ENCODE measurements around the gene TADA1.
A peak's percentile ranks its signal among the peaks of the same experiment; 100 is the strongest.

The TADA1 gene, protein sequence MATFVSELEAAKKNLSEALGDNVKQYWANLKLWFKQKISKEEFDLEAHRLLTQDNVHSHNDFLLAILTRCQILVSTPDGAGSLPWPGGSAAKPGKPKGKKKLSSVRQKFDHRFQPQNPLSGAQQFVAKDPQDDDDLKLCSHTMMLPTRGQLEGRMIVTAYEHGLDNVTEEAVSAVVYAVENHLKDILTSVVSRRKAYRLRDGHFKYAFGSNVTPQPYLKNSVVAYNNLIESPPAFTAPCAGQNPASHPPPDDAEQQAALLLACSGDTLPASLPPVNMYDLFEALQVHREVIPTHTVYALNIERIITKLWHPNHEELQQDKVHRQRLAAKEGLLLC

DNA sequence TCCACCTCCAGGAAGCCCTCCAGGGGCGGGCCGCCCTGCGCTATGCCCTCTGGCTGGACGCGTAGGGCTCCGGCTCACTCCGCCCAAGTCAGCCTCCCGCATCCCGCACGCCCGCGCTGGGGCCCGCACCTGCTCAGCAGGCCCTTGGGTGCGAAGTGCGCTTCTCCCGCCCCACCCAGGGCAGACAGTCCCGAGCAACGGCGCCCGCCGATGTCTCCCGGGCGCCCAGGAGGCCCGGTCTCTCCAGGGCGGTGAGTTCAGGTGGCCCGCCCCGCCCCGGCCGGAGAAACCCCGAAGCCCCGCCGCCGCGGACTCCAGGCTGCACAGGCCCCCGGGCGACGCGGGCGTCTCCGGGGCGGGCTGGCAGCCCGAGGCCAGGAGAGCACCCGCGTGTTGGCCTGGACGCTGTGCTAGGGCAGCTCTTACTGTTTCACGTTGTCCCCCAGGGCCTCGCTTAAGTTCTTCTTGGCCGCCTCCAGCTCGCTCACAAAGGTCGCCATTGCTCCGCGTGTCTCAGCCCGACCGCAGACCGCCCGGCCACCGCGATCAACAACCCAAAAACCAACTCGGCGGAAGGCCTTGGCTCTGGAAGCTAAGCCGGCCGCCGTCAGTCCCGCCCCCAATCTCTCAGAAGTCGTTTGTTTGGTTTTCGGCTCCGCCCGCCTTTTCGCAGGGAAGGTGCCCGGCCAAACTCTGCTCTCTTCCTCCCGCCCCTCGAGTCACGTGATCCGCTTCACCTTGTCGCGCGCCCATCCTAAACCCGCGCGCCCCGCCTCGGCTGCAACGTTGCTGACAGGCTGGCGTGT is at the start of gene TADA1:
TADA1 (minus strand) TSS at position 531 of the 806 bp plus-strand sequence; CDS start at position 500, 31 bp downstream.
- peak; percentile 98 for DNase-seq (ENCODE audit: low read depth)

DNA sequence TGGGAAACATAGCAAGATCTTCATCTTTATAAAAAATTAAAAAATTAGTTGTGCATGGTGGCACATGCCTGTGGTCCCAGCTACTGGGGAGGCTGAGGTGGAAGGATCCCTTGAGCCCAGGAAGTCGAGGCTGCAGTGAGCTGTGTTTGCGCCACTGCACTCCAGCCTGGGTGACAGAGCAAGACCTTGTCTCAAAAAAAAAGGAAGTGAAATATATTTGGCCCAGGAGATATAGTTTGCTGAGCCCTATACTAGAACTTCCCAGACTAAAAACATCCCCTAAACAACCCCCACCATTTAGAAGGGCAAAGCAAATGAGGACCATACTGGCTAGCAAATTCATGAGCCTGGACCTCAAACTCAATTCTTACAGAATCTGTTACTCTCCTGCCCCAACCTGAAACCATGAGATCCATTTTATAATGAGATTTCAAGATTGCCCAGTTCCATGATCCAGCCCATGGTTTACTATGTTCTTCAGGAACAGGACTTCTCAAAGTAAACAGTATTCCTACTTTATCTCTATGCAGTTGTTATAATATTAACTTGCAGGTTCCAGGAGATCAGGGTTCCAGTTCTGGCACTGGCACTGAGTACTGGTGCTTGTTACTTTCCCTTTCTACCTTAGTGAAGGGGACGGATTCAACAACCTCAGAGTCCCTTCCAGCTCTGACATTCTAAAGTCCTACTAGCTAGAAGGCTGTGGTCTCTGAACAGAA is 48.9 kb upstream of the TADA1 start:
- DNase-seq (ENCODE audit: low read depth) = no peak

DNA sequence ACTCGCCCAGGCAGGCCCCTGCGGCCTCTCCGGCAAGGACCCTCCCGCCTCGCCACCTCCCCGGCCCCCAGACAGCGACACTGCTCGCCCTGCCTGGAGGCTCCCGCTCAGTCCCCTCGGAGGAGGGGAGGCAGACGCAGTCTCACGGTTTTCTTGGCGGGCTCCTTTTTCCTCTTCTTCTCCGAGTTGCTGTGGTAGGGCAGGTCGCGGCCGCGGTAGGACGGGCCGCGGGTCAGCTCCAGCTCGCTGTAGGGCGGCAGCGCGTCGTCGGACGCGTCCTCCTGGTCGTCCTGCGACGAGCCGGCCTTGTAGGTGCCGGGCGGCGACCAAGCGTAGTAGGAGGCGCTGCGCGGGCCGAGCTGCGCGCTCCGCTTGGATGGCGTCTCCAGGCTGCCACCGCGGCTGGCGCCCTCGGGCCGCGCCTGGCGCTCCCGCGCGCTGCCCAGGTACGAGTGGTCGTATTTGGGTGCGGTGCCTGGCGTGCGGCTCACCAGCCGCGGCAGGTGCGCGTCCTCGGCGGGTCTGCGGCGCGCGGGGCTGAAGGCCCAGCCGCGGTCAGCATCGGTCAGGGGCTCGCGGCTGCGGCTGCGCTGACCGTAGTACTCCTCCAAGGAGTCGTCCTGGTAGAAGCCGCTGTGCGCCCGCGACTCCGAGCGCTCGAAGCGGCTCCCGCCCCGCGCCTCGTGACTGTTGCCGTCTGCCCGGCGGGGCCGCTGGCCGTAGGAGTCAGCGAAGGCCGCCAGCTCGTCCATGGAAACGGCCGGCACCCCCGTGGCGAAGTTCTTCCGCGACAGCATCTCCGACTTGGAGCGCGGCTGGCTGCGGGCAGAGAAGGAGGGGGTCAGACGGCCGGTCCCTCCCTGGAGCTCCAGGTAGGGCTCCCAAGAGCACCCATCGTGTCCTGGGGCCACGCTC is 44.8 kb upstream of the TADA1 start:
- no peak for DNase-seq (ENCODE audit: low read depth)

DNA sequence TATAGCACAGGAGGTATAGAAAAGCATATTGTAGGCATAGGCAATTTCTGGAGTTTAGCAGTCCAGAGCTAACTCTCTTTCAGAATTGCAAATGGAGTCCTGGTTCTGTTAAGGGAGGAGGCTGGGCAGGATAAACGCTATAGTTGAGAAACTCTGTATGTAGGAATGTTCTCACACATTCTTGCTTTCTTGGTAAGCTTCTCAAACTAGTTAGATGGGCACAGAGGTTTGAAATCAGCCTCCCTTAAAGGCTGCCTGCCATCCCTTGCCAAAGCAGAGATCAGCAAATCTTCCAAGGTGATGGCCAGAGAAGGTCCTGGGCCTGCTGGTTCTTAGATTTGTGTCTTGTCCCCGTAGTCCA is 42.9 kb upstream of the TADA1 start:
- DNase-seq (ENCODE audit: low read depth) = no peak

DNA sequence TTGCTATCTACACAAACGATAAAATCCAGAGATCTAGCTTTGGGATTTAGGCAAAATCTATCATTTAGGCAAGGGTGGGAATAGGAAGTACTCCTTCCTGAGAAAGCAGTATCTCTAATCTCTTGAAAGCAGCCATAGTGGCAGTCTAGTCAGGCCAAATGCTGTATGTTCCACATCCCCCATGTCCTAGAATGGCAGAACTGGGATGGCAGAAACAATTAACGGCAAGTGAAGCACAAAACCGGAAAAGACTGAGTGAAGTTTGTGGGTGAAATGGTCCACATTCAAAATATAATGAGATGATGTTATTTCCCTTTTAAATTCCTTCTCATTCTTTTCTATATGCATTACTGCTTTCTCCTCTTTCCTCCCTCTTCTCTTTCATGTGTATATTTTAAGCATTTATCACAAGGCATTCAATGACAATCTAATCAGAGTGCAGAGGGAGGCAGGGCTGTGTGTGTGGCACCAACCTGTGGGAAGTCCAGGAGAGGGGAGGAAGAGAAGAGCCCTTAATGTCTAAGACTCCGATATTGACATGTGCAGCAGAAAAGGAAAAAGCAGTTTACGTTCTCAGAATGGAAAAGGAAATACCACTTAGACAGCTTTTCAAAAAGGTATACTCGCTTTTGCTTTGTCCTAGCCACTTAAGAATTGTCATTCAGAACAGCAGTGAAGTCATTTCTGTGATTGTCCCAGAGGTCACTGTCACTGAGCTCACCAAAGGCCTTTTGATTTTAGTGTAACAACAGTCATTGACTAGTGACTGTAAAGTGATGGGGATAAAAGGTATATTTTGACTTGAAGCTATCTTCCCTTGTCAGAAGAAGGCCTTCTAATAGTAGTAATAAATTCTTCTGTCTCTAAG is 42.3 kb upstream of the TADA1 start:
- no peak for DNase-seq (ENCODE audit: low read depth)

DNA sequence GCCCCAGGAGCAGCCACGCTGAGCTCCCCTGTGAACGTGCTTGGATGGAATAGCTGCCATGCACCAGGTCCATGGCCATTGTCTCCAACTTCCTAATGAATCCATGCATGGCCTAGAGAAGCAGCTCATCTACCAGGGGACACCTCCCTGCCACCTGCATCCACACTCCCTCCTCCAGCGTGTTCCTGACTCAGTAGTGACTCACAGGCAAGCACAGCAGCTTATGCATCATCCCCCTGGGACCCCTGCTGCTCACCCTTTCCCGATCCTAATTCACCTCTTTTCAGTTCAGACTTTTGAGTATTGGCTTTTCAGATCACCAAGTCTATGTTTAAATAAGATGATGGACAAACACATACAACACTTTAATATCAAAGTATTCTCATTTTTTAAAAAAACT is 39.9 kb upstream of the TADA1 start:
- no peak for DNase-seq (ENCODE audit: low read depth)

DNA sequence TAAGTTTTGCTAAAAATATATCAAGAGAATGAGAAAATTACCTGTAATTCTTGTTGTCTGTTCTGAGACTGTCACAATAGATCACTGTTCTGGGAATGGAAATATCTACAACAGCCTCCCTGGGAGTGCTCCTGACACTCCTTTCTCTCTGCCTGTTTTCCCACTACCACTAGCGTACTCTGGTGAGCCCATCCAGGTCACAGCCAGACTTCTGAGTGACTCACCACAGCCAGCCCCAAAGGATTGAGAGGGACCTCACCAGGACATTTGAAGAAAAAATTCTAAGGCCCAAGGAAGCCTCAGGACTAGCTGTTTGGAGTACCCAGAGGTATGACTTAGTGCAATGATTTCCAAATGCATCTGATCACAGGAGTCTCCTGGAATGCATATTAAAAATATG is 39.0 kb upstream of the TADA1 start:
- DNase-seq (ENCODE audit: low read depth) = no peak

DNA sequence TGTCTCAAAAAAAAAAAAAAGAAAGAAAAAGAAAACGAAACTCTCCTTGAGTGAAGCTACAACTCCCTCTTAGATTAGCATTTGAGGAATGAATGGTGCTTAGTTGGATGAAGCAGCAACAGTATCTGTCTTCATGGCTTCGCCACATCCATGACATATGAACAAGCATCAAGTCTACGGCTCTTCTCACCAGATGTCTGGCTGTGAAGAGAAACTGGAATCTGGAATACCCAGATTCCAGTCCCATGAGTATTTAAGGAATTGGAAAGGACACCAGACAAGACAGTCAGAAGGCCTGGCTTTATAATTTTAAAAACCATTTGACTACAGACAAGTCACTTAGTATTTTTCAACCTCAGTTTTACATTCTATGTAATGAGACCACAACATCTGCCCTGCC is 38.0 kb upstream of the TADA1 start:
- DNase-seq (ENCODE audit: low read depth) = no peak

DNA sequence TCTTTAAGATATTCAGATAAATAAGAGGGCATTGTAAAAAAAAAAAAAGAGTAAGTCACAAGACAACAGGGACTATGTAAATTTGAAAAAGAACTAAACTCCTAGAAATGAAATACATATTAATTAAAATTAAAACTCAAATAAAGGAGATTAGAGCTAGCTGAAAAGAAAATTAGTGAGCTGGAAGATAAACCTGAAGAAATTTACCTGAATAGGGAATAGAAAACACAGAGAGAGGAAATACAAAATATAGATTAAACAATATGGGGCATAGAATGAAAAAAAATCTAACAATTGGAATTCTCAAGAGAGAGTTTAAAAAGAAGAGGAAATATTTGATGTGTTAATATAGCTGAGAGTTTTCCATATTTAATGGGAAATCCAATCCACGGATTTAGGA is 35.6 kb upstream of the TADA1 start:
- DNase-seq (ENCODE audit: low read depth) = no peak

DNA sequence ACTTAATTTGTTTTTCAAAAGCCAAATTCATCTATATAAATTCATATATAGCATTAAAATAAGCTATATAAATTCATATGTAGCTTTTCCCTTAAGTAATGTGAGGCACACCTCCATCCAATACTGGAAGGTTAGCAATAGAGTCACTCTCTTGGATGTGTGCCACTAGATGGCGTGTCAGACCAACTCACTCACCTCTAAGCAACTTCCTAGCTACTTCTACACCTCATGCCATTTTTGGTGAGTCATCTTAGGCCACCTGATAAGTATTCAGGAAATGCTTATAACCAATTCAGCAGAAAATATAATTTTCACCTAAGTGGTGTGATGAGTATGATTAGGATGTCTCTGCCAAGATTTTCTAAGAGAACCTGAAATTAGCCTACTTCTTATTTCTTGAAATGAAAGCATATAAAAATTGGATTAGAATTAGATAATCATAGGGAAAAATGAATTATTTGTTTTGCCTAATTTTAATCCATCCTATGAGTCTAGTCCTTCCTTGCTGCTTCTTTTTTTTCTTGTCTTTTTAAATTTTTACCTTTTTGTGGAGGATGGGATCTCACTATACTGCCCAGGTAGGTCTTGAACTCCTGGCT is 34.4 kb upstream of the TADA1 start:
- DNase-seq (ENCODE audit: low read depth) = peak; percentile 59

DNA sequence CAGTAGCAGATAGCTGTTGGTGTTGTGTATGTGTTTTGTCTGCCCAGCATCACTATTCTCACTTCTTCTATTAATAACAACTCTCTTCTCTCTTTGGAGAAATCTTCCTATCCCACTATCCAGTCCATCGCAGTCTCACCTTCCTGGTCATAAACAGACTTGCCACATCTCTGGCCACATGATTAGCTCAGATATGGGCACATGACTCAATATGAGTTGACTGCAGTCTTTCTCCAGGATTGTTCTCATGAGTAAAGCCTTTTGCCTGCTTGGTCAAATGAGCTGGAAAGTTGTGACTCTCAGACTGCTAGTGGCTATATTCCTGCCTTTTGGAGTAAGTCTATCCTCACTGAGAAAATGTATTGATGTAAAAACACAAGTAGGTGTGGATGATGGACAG is 32.9 kb upstream of the TADA1 start:
- no peak for DNase-seq (ENCODE audit: low read depth)

DNA sequence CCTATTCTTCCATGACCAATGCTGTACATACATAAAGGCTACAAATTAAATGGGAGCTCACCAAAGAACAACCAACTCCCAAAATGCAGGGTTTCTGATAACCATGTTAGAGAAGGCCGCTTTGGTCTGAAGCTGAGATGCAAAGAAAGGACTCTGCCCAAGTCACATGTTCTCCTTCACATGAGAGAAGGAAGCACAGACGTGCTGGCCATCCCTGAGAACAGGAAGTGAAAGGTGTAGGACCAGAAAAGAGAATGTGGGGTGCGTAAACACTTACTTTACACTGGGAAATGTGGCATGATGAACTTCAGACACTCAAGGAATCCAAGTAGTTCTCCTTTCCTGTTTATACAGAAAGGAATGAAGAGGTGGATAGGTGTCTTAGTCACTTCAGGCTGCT is 31.7 kb upstream of the TADA1 start:
- no peak for DNase-seq (ENCODE audit: low read depth)

DNA sequence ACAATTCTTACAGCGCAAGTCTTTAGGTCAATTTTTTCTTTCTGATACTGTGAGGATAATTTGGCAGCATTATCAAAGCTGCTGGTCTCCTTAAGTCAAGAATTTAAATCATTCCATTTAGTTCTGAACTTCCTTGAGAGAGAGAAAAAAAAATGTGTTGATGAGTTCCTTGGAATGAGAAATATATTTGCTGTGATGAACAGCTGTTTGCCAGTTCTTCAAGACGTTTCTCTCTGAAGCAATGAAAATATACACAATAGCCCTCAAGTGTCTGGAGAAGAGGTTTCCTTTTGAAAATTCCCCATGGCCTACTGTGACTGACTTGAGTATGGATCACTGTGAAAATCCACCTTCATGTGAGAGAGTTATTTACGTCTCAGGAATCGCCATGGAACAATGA is 31.0 kb upstream of the TADA1 start:
- no peak for DNase-seq (ENCODE audit: low read depth)

DNA sequence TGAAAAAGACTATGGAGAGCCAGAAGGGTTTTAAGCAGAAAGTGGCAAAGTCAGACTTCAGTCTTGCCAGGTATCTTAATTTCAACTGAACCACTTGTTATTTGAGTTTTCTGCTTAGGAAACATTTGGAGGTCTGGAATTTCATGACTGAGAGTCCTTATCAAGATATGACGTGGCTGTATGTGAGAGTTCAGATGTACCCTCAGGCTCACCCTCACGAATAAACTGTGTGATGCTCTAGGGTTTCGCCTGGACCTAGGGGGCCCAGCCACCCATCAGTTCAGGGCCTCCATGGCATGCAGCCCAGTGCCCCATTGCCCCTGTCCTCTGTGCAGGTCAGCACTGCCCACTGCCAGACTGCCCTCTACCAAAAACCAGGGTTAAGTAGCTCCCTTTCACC is 30.6 kb upstream of the TADA1 start:
- no peak for DNase-seq (ENCODE audit: low read depth)

DNA sequence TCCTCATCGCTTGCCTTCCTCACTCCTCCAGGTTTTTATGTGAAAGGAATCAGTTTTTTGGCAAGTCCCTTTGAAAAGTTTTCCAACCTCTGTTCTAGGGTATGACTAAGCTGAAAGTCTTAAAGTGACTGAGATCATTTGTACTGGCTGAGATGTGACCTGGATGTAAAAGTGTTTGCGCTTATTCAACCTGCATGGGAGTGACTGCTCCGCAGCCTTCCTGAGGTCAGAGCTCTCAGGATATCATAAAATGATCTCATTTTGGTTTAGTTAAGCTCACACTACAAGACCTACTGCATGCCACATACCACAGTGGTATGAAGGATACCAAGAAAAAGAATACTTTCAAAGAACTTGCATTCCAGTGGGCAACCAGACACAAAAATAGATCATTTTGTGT is 29.8 kb upstream of the TADA1 start:
- no peak for DNase-seq (ENCODE audit: low read depth)

DNA sequence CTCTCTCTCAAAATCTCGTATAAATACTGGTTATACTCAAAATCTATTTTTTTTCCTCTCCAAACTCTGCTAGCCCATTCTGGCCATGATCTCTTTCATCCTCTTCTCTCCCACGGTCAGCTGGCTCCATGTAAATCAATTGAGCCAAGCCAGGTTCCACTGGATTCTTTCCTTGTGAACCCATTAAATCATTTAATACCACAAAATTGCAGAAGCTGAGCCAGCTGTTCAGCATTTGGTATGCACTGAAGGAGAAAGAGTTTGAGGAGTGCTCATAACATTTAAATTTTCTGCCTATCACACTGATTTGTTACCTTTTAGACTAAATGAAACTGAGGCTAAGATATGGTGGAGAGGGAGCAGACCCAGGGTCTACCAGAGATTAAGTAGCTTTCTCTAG is 29.1 kb upstream of the TADA1 start:
- no peak for DNase-seq (ENCODE audit: low read depth)

DNA sequence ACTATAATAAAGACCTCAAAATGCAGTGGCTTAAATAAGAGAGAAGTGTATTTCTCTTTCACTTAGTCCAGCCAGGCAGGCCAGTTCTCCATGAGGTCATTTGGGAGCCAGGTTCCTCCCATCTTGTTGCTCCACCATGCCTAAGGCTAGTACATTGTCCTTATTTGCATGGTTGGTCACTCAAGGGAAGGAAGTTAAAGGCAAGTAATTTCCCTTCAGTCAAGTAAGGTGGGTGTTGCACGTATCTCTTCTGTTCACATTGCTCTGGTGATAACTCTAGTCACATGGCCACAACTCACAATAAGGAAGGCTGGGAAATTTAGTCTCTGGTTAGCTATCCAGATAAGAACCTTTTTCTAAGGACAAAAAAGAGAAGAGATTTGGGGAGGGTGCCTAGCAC is 27.2 kb upstream of the TADA1 start:
- no peak for DNase-seq (ENCODE audit: low read depth)

DNA sequence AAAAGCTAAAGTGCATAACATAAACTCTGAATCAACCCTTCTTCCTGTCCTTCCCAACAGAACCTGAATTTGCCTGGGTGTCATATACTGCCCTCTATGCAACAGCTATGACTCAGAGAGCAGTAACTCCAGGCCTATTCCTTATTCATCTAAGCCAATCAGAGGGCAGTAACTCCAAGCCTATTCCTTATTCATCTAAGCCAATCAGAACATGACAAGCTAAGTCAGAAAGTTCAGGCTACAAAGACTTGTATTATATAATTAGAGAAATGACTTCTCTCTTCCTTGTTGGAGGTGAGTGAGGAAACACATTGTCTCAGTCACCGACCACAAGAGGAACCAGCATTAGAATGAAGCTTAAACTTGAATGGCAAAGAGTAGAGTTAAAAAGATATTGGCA is 26.2 kb upstream of the TADA1 start:
- DNase-seq (ENCODE audit: low read depth) = no peak

DNA sequence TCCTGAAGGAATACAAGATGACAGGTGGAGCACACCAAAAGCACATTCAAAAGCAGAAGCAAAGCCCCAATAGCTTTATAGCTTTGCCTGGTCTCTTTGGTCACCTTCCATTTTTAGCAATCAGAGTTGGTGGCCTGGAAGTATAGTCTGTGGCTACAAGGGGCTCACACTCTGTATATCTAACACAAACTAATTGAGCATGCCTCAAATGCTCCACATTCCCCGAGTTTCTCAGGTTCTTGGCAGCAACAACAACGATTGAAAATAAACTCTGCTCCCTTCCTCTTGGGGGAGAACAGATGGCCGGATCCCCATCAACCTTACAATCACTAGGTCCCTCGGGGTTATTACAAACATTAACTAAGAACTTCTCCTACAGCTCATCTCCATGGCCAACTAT is 24.9 kb upstream of the TADA1 start:
- no peak for DNase-seq (ENCODE audit: low read depth)

DNA sequence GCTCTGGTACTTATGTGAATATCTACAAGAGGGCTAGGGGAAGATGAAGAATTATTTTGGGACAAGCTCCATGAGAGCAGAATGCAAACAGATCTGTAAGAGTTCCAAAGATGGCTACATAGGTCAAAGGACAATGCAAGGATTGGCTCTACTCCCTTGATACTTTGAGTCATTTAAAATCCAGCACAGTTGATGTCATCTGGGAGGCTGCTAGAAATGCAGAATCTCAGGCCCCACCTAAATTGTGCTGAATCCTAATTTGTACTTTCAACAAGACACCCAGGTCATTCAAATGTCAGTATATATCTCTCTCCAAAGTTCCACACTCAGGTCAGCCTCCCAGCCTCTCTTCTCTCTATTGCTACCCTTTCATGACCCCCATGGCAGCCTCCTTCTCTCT is 23.7 kb upstream of the TADA1 start:
- no peak for DNase-seq (ENCODE audit: low read depth)

DNA sequence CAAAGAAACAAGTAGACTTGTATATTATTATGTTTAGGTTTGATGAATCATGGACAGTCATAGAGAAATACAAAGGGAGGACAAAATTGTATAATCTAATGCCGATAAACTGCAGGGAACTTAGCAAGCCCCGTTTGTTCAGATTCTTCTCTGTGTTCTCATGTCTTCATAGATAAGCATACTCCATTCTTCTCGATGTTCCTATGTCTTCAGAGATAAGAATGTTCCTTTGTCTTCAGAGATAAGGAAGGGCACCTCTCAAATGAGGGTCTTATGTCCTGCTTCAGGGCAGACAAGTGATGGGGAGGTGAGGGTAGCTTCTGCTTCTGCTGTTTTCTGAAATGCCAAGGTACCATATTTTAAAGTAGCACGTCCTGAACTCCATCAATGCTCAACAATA is 19.7 kb upstream of the TADA1 start:
- DNase-seq (ENCODE audit: low read depth) = no peak
